GM18499 (cell line): ENCODE measurements around the gene SPATA24.
"Not testable (repeated sequence)": the region's sequence is repeated elsewhere in the genome, so short reads cannot be mapped to it uniquely, and the experiment has no call there.

ENCODE experiments used
- ATAC-seq: cut with Tn5 transposase; IDR thresholded peaks from one replicate; pipeline ENCODE4 v1.9.1; 2021; ENCODE audit warnings: moderate number of reproducible peaks; ENCODE audit not compliant: insufficient read depth, unreplicated experiment

Gene SPATA24

GRCh38 chr5:139418793-139419192, 14.9 kb upstream of the SPATA24 start:
- no peak for ATAC-seq

GRCh38 chr5:139417214-139417613, 13.3 kb upstream of the SPATA24 start:
- ATAC-seq = no peak

GRCh38 chr5:139416651-139417050, 12.8 kb upstream of the SPATA24 start:
- no peak for ATAC-seq

GRCh38 chr5:139415869-139416268, 12.0 kb upstream of the SPATA24 start:
- ATAC-seq = no peak

GRCh38 chr5:139415221-139415861, 11.5 kb upstream of the SPATA24 start:
- ATAC-seq = no peak

GRCh38 chr5:139414581-139415130, 10.8 kb upstream of the SPATA24 start:
- no peak for ATAC-seq

GRCh38 chr5:139413963-139414362, 10.1 kb upstream of the SPATA24 start:
- ATAC-seq = no peak

GRCh38 chr5:139413153-139413552, 9.3 kb upstream of the SPATA24 start:
- no peak for ATAC-seq

GRCh38 chr5:139410993-139411828, 7.3 kb upstream of the SPATA24 start:
- ATAC-seq = no peak

- ATAC-seq = no peak
Measured at GRCh38 chr5:139410121-139410992, 6.5 kb upstream of the SPATA24 start.

GRCh38 chr5:139409116-139409515, 5.2 kb upstream of the SPATA24 start:
- ATAC-seq = not testable (repeated sequence)

GRCh38 chr5:139408191-139408590, 4.3 kb upstream of the SPATA24 start:
- ATAC-seq = no peak

GRCh38 chr5:139407517-139407916, 3.6 kb upstream of the SPATA24 start:
- no peak for ATAC-seq

GRCh38 chr5:139406963-139407362, 3.1 kb upstream of the SPATA24 start:
- no peak for ATAC-seq

- ATAC-seq = no peak
Measured at GRCh38 chr5:139404484-139404840, 573 bp upstream of the SPATA24 start.

GRCh38 chr5:139403418-139403786, 487 bp downstream of the SPATA24 start:
- no peak for ATAC-seq

- no peak for ATAC-seq
Measured at GRCh38 chr5:139402561-139403158, 1.2 kb downstream of the SPATA24 start.

GRCh38 chr5:139401546-139401945, 2.3 kb downstream of the SPATA24 start:
- ATAC-seq = no peak

- ATAC-seq = no peak
Measured at GRCh38 chr5:139399501-139400121, 4.3 kb downstream of the SPATA24 start.

- no peak for ATAC-seq
Measured at GRCh38 chr5:139397921-139398320, 6.0 kb downstream of the SPATA24 start.
